NCI-H1092 treated with DMSO at 0.1 percent for 48 hours (cell line): ENCODE measurements around the gene CLK3.
"Not testable (repeated sequence)": the region's sequence is repeated elsewhere in the genome, so short reads cannot be mapped to it uniquely, and the experiment has no call there.

Experiments used
- DNase-seq: peaks from one replicate; lab custom pipeline; 2025; lab: John Stamatoyannopoulos, UW

CLK3 gene

GRCh38 chr15:74615508-74616365 is at the start of gene CLK3:
Gene CLK3, plus strand, starts transcription at chr15:74615836. Its CDS starts 3,361 bp downstream, at chr15:74619197.
- peak; percentile 87 for DNase-seq

DNA sequence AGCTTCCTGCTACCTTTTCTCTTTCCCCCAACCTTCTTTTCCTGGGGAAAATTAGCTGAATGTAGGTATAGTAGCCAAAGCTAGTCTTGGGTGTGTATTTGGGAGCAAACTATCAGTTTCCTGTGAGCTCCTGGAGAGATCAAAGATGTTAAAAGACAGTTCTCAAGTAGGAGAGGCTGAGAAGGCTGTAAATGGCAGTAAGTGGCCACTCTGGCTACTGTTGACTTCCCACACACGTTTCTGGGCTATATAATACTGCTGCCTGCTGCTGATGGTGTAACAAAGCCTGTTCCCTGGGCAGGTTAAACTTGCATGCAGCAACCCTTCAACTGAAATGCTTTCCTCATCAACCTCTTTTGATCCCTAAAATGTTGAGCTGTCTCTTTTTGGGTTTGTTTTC is 47.0 kb upstream of the CLK3 start:
- DNase-seq = no peak

DNA sequence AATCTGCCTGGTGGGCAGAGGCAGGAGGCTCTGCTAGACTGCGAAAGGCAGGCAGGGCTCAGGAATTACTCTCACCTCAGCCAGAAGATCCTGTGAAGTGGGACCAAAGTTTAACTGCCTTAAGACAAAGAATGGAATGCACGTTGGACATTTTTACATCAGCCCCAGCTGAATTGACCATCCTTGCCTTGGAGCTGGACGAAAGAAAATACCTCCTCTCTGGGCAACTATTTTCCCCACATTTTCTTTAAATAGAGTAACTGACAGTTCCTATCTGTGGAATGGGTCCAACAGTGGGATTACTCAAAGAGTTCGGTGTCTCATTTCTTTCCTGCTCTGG is 45.9 kb upstream of the CLK3 start:
- no peak for DNase-seq

GRCh38 chr15:74571191-74571590 is 44.4 kb upstream of the CLK3 start:
- DNase-seq = no peak

- no peak for DNase-seq
Observed at GRCh38 chr15:74573987-74574386, 41.6 kb upstream of the CLK3 start.

- no peak for DNase-seq
Observed at GRCh38 chr15:74578496-74578994, 37.1 kb upstream of the CLK3 start.

GRCh38 chr15:74579001-74579400 is 36.6 kb upstream of the CLK3 start:
- no peak for DNase-seq

DNA sequence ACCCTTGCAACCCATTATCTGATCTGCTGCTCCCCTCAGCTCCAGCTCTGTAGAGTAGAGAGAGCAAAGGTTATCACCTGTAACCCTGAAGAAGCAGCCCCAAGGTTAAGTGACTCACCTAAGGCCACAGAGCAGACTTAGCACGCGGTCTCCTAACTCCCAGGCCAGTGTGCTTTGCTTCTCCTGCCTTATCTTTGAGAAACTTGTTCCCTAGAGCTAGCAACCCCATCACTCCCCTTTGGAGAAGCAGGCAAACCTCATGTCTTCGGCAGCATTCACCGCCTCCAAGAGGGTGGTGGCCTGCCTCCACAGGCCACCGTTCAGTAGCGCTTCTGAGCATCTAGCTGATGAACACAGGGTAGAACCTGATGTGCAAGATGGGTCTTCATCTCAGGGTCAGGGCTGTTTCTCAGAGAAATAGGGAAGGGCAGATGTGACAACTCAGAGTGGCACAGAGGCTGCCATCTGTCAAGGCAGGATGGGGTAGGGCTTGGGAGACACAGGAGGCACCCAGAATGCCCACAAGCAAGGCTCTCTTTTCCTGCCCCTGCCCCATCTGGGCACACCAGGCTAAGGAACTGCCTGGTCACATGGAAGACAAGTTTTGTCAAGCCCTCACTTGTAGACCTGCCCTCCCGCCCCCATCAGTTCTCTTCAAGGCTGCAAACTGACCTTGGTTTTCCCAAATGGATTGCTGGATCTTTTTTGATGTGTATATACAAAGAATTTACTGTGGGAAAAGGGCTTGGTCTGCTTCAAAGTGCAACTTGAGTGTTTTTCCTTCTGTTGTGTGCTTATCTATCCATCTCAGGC is 34.9 kb upstream of the CLK3 start:
- no peak for DNase-seq

DNA sequence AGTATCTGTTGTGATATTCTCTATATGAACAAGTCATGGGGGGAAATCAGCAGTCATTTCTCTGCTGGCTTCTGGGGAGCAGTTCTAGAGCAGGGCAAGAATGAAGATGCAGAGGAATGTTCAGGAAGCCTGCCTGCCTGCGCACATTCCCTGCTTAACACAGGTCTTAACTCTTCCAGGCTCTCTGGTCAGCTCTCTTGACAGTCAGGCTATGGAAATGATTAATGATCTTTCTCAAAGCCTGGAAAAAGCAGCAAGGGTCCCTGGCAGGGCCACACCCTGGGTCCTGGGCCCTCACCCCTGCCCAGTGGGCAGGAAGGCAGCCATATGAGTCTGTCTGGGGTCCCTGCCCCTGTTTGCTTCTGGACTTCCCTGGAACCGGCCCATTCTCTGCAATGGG is 31.4 kb upstream of the CLK3 start:
- no peak for DNase-seq

GRCh38 chr15:74584779-74585178 is 30.9 kb upstream of the CLK3 start:
- no peak for DNase-seq

GRCh38 chr15:74585191-74585590 is 30.4 kb upstream of the CLK3 start:
- DNase-seq = no peak

GRCh38 chr15:74585857-74586256 is 29.8 kb upstream of the CLK3 start:
- DNase-seq = no peak

- DNase-seq = no peak
Observed at GRCh38 chr15:74589826-74590225, 25.8 kb upstream of the CLK3 start.

DNA sequence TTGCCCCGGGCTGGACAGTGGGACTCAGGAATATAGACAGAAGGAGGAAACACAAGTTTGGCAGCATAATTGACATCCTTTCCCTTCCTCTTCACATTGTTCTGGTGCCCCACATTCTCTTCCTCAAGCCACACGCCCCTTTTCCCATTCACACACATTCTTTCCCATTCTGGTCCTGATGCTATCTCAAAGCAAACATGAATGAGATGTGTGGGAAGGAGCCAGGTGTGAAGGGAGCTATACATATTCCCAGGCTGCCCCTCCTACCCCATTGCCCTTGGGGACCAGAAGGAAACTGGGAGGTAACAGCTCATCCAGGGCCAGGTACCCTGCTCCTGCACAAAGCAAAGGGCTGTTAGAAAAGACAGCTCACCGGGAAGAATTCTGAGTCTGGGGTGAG is 23.4 kb upstream of the CLK3 start:
- DNase-seq = no peak

GRCh38 chr15:74593122-74593521 is 22.5 kb upstream of the CLK3 start:
- no peak for DNase-seq

- DNase-seq = no peak
Observed at GRCh38 chr15:74594455-74594854, 21.2 kb upstream of the CLK3 start.

GRCh38 chr15:74595271-74595670 is 20.4 kb upstream of the CLK3 start:
- no peak for DNase-seq

DNA sequence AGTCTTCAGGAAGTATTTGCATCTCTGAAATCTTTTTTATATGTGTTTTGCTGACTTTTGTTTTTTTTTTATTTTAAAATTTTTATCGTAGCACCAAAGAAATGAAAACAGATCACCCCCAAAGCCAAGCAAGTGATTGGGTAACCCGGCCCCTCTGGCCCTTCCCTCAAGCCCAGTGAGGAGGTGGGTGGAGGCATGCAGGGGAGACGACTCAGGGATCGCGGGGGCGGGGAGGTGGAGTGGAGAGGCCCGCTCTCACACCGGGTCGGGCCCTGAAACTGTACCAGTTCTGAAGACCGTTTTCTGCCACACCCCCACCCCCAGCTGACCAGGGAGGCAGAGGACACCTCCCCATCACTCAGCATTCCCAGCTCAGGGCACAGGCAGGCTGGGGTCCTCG is 18.9 kb upstream of the CLK3 start:
- not testable (repeated sequence) for DNase-seq

DNA sequence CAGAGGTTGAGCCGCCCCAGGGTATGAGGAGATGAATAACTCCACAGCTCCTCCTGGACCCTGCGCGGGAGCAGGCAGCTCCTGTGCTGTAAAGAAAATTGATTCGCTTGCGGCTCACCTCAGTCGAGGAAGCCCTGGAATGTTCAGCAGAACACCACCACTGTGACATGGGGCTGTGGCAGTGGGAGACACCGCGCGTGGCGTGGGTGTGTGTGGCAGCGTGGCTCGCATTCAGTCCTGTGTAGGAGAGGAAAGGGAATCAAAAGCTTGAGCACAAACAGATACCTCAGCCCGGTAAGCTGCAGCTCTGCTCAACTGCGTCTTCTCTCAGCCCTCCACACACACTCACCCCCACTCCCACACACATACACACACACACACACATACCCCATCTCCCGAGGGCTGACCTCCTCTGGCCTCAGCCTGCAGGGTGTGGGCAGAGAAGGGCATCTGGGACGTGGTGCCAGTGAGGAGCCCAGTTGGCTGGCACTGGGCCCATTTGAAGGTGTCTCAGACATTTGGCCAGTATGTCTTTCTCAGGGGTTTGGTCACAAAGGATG is 18.4 kb upstream of the CLK3 start:
- not testable (repeated sequence) for DNase-seq

- DNase-seq = peak; percentile 88
Observed at GRCh38 chr15:74598126-74598842, 17.4 kb upstream of the CLK3 start.

GRCh38 chr15:74599156-74599555 is 16.5 kb upstream of the CLK3 start:
- DNase-seq = no peak
